CD4-positive, alpha-beta T cell treated with Interferon alpha-2 for 1 hour (primary cell): ENCODE results near the gene AKR1C2.
"Not testable (repeated sequence)": the region's sequence is repeated elsewhere in the genome, so short reads cannot be mapped to it uniquely, and the experiment has no call there.

Source experiments
- DNase-seq, 2 donors: peaks; one replicate each; pipeline ENCODE4 v3.0.0-alpha.2; 2020 to 2022

AKR1C2 gene

GRCh38 chr10:5003127-5004029 is at the start of gene AKR1C2:
AKR1C2 (minus strand) TSS chr10:5003857; CDS start chr10:5003835, 22 bp downstream.
- DNase-seq: not testable (repeated sequence)

- not testable (repeated sequence) for DNase-seq
Observed at GRCh38 chr10:5052951-5053500, 49.4 kb upstream of the AKR1C2 start.

GRCh38 chr10:5047912-5048628 is 44.4 kb upstream of the AKR1C2 start:
- DNase-seq: no peak

GRCh38 chr10:5047055-5047454 is 43.4 kb upstream of the AKR1C2 start:
- not testable (repeated sequence) for DNase-seq

GRCh38 chr10:5046410-5046809 is 42.8 kb upstream of the AKR1C2 start:
- DNase-seq: no peak

- DNase-seq: no peak
Observed at GRCh38 chr10:5045095-5045494, 41.4 kb upstream of the AKR1C2 start.

- DNase-seq: no peak
Observed at GRCh38 chr10:5043716-5044115, 40.1 kb upstream of the AKR1C2 start.

GRCh38 chr10:5042922-5043321 is 39.3 kb upstream of the AKR1C2 start:
- no peak for DNase-seq

GRCh38 chr10:5041471-5042023 is 37.9 kb upstream of the AKR1C2 start:
- no peak for DNase-seq

- DNase-seq: no peak
Observed at GRCh38 chr10:5040781-5041470, 37.3 kb upstream of the AKR1C2 start.

GRCh38 chr10:5040010-5040673 is 36.5 kb upstream of the AKR1C2 start:
- DNase-seq: no peak

GRCh38 chr10:5038733-5039132 is 35.1 kb upstream of the AKR1C2 start:
- DNase-seq: no peak

- DNase-seq: no peak
Observed at GRCh38 chr10:5038101-5038500, 34.4 kb upstream of the AKR1C2 start.

- no peak for DNase-seq
Observed at GRCh38 chr10:5036511-5036910, 32.9 kb upstream of the AKR1C2 start.

- no peak for DNase-seq
Observed at GRCh38 chr10:5035356-5035755, 31.7 kb upstream of the AKR1C2 start.

- DNase-seq: no peak
Observed at GRCh38 chr10:5034588-5034987, 30.9 kb upstream of the AKR1C2 start.

GRCh38 chr10:5033061-5033778 is 29.6 kb upstream of the AKR1C2 start:
- DNase-seq: no peak

- DNase-seq: not testable (repeated sequence)
Observed at GRCh38 chr10:5032444-5032843, 28.8 kb upstream of the AKR1C2 start.

GRCh38 chr10:5031588-5031987 is 27.9 kb upstream of the AKR1C2 start:
- DNase-seq: not testable (repeated sequence)

- DNase-seq: no peak
Observed at GRCh38 chr10:5030989-5031388, 27.3 kb upstream of the AKR1C2 start.

- not testable (repeated sequence) for DNase-seq
Observed at GRCh38 chr10:5025461-5025881, 21.8 kb upstream of the AKR1C2 start.
